B cell (primary cell): ENCODE results near the gene ARHGAP15. TPM values are rescaled to one million over a fixed set of nuclear protein-coding genes. Genes with fewer than 3 reads are reported as not detected.

Experiments
- ATAC-seq: fragments of 200-7000 bp; cut with Tn5 transposase; one replicate; pipeline ENCODE4 v1.10.0; 2021; ENCODE audit warnings: low read depth, mild to moderate bottlenecking, moderate number of reproducible peaks, moderate library complexity
- CTCF ChIA-PET: fragments of 350-600 bp; sonication (Branson Sonifier 250); formaldehyde crosslinking; loops from one replicate; lab custom pipeline; 2021; ENCODE audit warnings: antibody characterized with exemption, inconsistent platforms; lab: Charles Lee
- POLR2A ChIA-PET: fragments of 350-600 bp; sonication (Branson Sonifier 250); formaldehyde crosslinking; loops from one replicate; lab custom pipeline; 2021; ENCODE audit warnings: antibody characterized with exemption; lab: Charles Lee
- DNase-seq: peaks from one replicate; pipeline ENCODE4 v3.0.0; 2013
- H2AFZ ChIP-seq: 2 replicates; pipeline ENCODE4 v1.6.1; 2012; ENCODE audit warnings: mild to moderate bottlenecking, low read depth, low read length; ENCODE audit not compliant: insufficient read depth, poor library complexity, severe bottlenecking
- H3K27ac ChIP-seq, 2 donors: 1 replicate in 1 of 2; 2 replicates in 1 of 2; pipeline ENCODE4 v1.5.1; 2012 to 2013; ENCODE audit warnings: low read length in 2 of 2, mild to moderate bottlenecking in 2 of 2, moderate library complexity in 1 of 2
- H3K27me3 ChIP-seq, 4 experiments: fragments of 200-600 bp in 1 of 4; sonication (generic) in 1 of 4; replicated peaks in 1 of 4; 1 replicate in 2 of 4; 2 replicates in 2 of 4; pipeline versions ENCODE4 v1.6.1 to v1.7.0; 2013 to 2016; ENCODE audit warnings: low read length in 3 of 4, mild to moderate bottlenecking in 2 of 4, mixed read lengths in 1 of 4, moderate library complexity in 1 of 4; ENCODE audit not compliant: insufficient read depth in 4 of 4, control insufficient read depth in 3 of 4; ENCODE audit errors: control extremely low read depth in 1 of 4
- H3K36me3 ChIP-seq, 2 experiments: replicated peaks in 1 of 2; 1 replicate in 1 of 2; 2 replicates in 1 of 2; pipeline versions ENCODE4 v1.6.1 to v1.7.1; 2013; ENCODE audit warnings: low read length in 1 of 2; ENCODE audit not compliant: insufficient read depth in 2 of 2, control insufficient read depth in 1 of 2; ENCODE audit errors: control extremely low read depth in 1 of 2, extremely low read depth in 1 of 2
- H3K4me1 ChIP-seq, 2 donors: fragments of 200-600 bp in 1 of 2; sonication (generic) in 1 of 2; 1 replicate in 1 of 2; 2 replicates in 1 of 2; pipeline versions ENCODE4 v1.5.1 to v1.6.1; 2013 to 2017; ENCODE audit warnings: low read length in 2 of 2; ENCODE audit not compliant: control insufficient read depth in 2 of 2, insufficient read depth in 2 of 2
- H3K4me2 ChIP-seq: replicated peaks from 2 replicates; pipeline ENCODE3; 2012; ENCODE audit warnings: mild to moderate bottlenecking, low read depth, low read length; ENCODE audit not compliant: poor library complexity, severe bottlenecking
- H3K4me3 ChIP-seq, 5 experiments: fragments of 200-600 bp in 1 of 5; sonication (generic) in 1 of 5; 1 replicate in 3 of 5; 2 replicates in 2 of 5; pipeline versions ENCODE4 v1.5.1 to v1.7.0; 2011 to 2016; ENCODE audit warnings: low read length in 4 of 5, mild to moderate bottlenecking in 4 of 5, low read depth in 2 of 5, control low read depth in 1 of 5, moderate library complexity in 1 of 5; ENCODE audit not compliant: insufficient read depth in 1 of 5; ENCODE audit errors: control extremely low read depth in 1 of 5, extremely low read depth in 1 of 5
- H3K79me2 ChIP-seq: fragments of 200-600 bp; sonication (generic); one replicate; pipeline ENCODE4 v1.6.0; 2016; ENCODE audit warnings: low read length; ENCODE audit not compliant: control insufficient read depth, insufficient read depth
- H3K9ac ChIP-seq: fragments of 200-600 bp; sonication (generic); 2 replicates; pipeline ENCODE4 v1.6.1; 2017; ENCODE audit warnings: mild to moderate bottlenecking, low read length, moderate library complexity
- H3K9me3 ChIP-seq, 3 donors: one replicate each; pipeline versions ENCODE4 v1.6.1 to v1.7.1; 2013; ENCODE audit warnings: low read length in 2 of 3; ENCODE audit not compliant: control insufficient read depth in 2 of 3, insufficient read depth in 1 of 3; ENCODE audit errors: control extremely low read depth in 1 of 3
- H4K20me1 ChIP-seq: 2 replicates; pipeline ENCODE4 v1.6.0; 2012; ENCODE audit warnings: mild to moderate bottlenecking, low read length; ENCODE audit not compliant: insufficient read depth, control insufficient read depth, poor library complexity, severe bottlenecking
- H3K27ac Mint-ChIP-seq: one replicate; pipeline ENCODE4 v1.8.0; 2021; ENCODE audit warnings: mixed read lengths
- H3K27me3 Mint-ChIP-seq: one replicate; pipeline ENCODE4 v1.8.0; 2021; ENCODE audit warnings: mixed read lengths
- H3K4me1 Mint-ChIP-seq: one replicate; pipeline ENCODE4 v1.8.0; 2021; ENCODE audit warnings: mixed read lengths
- H3K4me3 Mint-ChIP-seq: one replicate; pipeline ENCODE4 v1.8.0; 2021; ENCODE audit warnings: mixed read lengths
- H3K9me3 Mint-ChIP-seq: one replicate; pipeline ENCODE4 v1.8.0; 2022; ENCODE audit warnings: mixed read lengths; ENCODE audit not compliant: insufficient read depth
- EZH2 ChIP-seq: IDR thresholded peaks from 2 replicates; pipeline ENCODE4 v1.6.1; 2012; ENCODE audit warnings: borderline replicate concordance, low read depth, mild to moderate bottlenecking, moderate library complexity, low read length; ENCODE audit not compliant: insufficient read depth, poor library complexity, severe bottlenecking
- WGBS: methylation state at CpG from one replicate; pipeline ENCODE4 v1.1.5; 2013; ENCODE audit warnings: missing lambda C conversion rate; ENCODE audit not compliant: insufficient coverage; 5-methylcytosine and 5-hydroxymethylcytosine counted together
- intact Hi-C: fragments of 100-400 bp; cut with micrococcal nuclease; formaldehyde crosslinking; loops from one replicate; pipeline ENCODE4 v1.10.0; 2022
- polyA plus RNA-seq: library from polyadenylated mRNA; depleted of rRNA; stranded (reverse); fragments of >200 nt; gene quantifications from 2 replicates; pipeline ENCODE4 v1.2.3, GENCODE V29; 2012
- total RNA-seq, 2 donors: library from RNA; stranded (reverse); fragments of 120-200 nt in 1 of 2; gene quantifications; 1 replicate in 1 of 2; 2 replicates in 1 of 2; pipeline versions ENCODE4 v1.2.3 to v1.2.4, GENCODE V29; 2013 to 2022
- TF ChIP-seq, protein P1 (sequence below): fragments of 200-600 bp; IDR thresholded peaks from one replicate; pipeline ENCODE4 v1.8.0; 2022; ENCODE audit warnings: antibody characterized with exemption, mild to moderate bottlenecking

Gene ARHGAP15
- total and polyA plus RNA-seq, 2 donors (not counting 1 experiment from before 2014, with no cell fraction given): 58.6 to 187 TPM

DNA sequence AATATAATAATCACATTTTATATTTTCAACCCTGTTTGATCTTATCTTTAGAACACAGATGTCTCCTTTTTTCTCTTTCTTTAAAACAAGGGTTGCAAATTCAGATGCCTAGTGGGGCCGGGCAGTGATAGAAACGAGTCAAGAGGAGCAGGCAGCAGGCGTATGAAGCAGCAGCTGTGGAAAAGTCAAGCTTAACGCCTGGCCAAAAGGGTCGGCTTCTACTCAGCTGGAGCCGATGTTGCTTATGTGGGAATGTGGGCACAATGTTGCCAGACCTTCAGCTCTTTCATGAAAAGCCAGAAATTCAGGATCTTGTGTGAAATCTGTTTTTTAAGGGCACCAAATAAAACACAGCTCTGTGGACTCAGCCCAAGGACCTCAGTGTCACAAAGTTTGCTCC is 642.7 kb downstream of the ARHGAP15 start:
- Histone ChIP-seq H3K4me1 (no peaks in the 10 kb centered on the region), H3K79me2 (no peaks in the 10 kb centered on the region), H2AFZ (no peak overlapping the region), H3K27me3 (no peaks in the 10 kb centered on the region), H3K4me2 (no peak overlapping the region), H3K36me3 (peaks cover 3 to 21% of the 10 kb centered on the region in 2 experiments), H3K9me3 (no peaks in the 10 kb centered on the region), H3K27ac (no peak overlapping the region), H4K20me1 (no peaks in the 10 kb centered on the region), H3K9ac (no peak overlapping the region), H3K4me3 (no peak overlapping the region)
- no peaks in the 10 kb centered on the region for H3K9me3 Mint-ChIP-seq
- H3K27me3 Mint-ChIP-seq: no peaks in the 10 kb centered on the region
- WGBS: 88% methylated on average over 5 of the region's 6 CpGs
- DNase-seq (no peak), ATAC-seq (no peak)
- no peak overlapping the region for H3K4me3 Mint-ChIP-seq
- no peak overlapping the region for H3K27ac Mint-ChIP-seq
- CTCF ChIA-PET: no interaction called here
- POLR2A ChIA-PET: no interaction called here
- H3K4me1 Mint-ChIP-seq: no peaks in the 10 kb centered on the region
- intact Hi-C loops: no loop called here
- TF ChIP-seq, protein P1, sequence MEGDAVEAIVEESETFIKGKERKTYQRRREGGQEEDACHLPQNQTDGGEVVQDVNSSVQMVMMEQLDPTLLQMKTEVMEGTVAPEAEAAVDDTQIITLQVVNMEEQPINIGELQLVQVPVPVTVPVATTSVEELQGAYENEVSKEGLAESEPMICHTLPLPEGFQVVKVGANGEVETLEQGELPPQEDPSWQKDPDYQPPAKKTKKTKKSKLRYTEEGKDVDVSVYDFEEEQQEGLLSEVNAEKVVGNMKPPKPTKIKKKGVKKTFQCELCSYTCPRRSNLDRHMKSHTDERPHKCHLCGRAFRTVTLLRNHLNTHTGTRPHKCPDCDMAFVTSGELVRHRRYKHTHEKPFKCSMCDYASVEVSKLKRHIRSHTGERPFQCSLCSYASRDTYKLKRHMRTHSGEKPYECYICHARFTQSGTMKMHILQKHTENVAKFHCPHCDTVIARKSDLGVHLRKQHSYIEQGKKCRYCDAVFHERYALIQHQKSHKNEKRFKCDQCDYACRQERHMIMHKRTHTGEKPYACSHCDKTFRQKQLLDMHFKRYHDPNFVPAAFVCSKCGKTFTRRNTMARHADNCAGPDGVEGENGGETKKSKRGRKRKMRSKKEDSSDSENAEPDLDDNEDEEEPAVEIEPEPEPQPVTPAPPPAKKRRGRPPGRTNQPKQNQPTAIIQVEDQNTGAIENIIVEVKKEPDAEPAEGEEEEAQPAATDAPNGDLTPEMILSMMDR: no peak
- no peak for TF ChIP-seq EZH2

DNA sequence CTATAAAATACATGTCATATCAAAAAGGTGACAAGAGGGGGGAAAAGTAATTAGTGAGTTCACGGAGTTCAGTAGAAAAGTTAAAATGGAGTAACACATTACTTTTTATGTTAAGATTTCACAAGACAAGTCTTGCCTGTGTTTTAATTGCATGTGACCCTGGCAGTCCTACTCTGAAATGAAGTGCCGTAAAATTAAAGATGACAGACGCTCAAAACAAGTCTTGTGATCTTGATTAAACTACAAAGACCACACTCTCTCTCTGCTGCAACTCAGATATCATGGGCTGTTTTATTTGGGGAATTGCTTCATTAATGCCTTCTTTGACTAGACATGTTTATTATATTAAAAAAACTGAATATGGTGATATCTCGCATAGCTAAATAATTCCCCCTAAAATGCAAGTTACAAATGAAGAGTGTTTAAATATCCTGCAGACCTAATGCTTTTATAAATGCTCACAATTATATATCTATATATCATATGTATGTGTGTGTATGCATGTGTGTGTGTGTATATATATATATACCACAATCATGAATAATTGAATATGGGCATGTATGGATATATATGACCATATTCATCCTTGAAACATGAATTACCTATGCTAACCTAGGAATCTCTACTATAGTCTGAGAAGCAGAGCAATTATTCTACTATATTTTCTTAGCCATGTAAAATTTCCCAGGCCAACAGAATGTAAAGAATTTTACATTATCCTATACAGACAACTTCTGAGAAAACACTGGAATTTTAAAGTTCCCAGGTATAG is 647.5 kb downstream of the ARHGAP15 start:
- DNase-seq (no peak), ATAC-seq (no peak)
- no peak overlapping the region for H3K27ac Mint-ChIP-seq
- Histone ChIP-seq H3K27ac (no peak overlapping the region), H4K20me1 (no peaks in the 10 kb centered on the region), H3K4me1 (no peaks in the 10 kb centered on the region), H2AFZ (no peak overlapping the region), H3K4me3 (no peak overlapping the region), H3K79me2 (no peaks in the 10 kb centered on the region), H3K27me3 (no peaks in the 10 kb centered on the region), H3K36me3 (no peaks in the 10 kb centered on the region), H3K9ac (no peak overlapping the region), H3K9me3 (no peaks in the 10 kb centered on the region), H3K4me2 (no peak overlapping the region)
- H3K4me3 Mint-ChIP-seq: no peak overlapping the region
- no peaks in the 10 kb centered on the region for H3K4me1 Mint-ChIP-seq
- no peaks in the 10 kb centered on the region for H3K27me3 Mint-ChIP-seq
- no peaks in the 10 kb centered on the region for H3K9me3 Mint-ChIP-seq
- CTCF ChIA-PET: no interaction called here
- POLR2A ChIA-PET: no interaction called here
- TF ChIP-seq EZH2: no peak
- TF ChIP-seq, protein P1: no peak
- intact Hi-C loops: no loop called here
- no CpG with 5 or more reads among the region's 4 CpGs for WGBS
